Measurements from ENCODE around the gene PAQR4. TPM values are rescaled to one million over a fixed set of nuclear protein-coding genes. Genes with fewer than 3 reads are reported as not detected.

The PAQR4 gene
- total and polyA plus RNA-seq, 10 of the 15 experiments (the other 5 are each of a cell fraction or from before 2014, with no cell fraction given): 0.39 to 31.8 (median 13.5) TPM

- POLR2A ChIA-PET: interaction anchor here (1.6 kb wide), 1 partner anchor 9 kb away, joined by 5 read pairs; the partner anchor contains the start of gene TNFRSF12A
- no peak for DNase-seq (ENCODE audit: low read depth, low spot score)
- no peak overlapping the region for H3K4me2 ChIP-seq (ENCODE audit: control insufficient read depth, insufficient read depth)
These were observed 41.4 kb downstream of the PAQR4 start for GRCh38 chr16:3010510-3010909.

More at GRCh38 chr16:3010510-3010909, 41.4 kb downstream of the PAQR4 start:
- no peaks in the 10 kb centered on the region for H3K9me3 ChIP-seq (replicated peaks; ENCODE audit: control insufficient read depth, insufficient read depth, low read length)
- intact Hi-C loops (cut with micrococcal nuclease; ENCODE audit: unreplicated experiment): no loop called here
- no peak overlapping the region for H3K27ac ChIP-seq (ENCODE audit: control insufficient read depth, insufficient read depth)
- in situ Hi-C loops (cut with MboI): no loop called here
- BruUV-seq (replicated peaks): no TSS peak
- no peaks in the 10 kb centered on the region for H4K20me1 ChIP-seq (ENCODE audit: control insufficient read depth, insufficient read depth)
- H3K9ac ChIP-seq (ENCODE audit: control insufficient read depth, insufficient read depth, low read length): no peak overlapping the region
- H3K36me3 ChIP-seq (ENCODE audit: control insufficient read depth in 2 of 2, insufficient read depth in 2 of 2, low read length in 1 of 2): no peaks in the 10 kb centered on the region
- H2AFZ ChIP-seq (ENCODE audit: control insufficient read depth, low read depth, low read length): no peak overlapping the region
- ChIA-PET RAD21 (ENCODE audit: unreplicated experiment) (interaction anchor here (1.2 to 2.1 kb wide), 2 partner anchors 10 to 18 kb away, joined by 5 to 7 read pairs; partner anchors contain the start of gene TNFRSF12A), CTCF (interaction anchor here (11.3 kb wide), 1 partner anchor 16 kb away, joined by 421 read pairs; the partner anchor contains the start of genes CLDN6, HCFC1R1, THOC6 and TNFRSF12A), SMC1A (ENCODE audit: uncharacterized antibody, unreplicated experiment) (no interaction called here)
- H3K79me2 ChIP-seq (ENCODE audit: control insufficient read depth, insufficient read depth, low read length): no peaks in the 10 kb centered on the region
- H3K27me3 ChIP-seq (replicated peaks in 1 of 2; ENCODE audit: control insufficient read depth in 2 of 2, insufficient read depth in 2 of 2, low read length in 1 of 2): peaks cover 0 to 17% of the 10 kb centered on the region in 2 experiments
- WGBS (ENCODE audit: insufficient coverage, insufficient replicate concordance, low lambda C conversion rate, missing lambda C conversion rate): 76% methylated on average over 8 of the region's 8 CpGs
- no peak overlapping the region for H3K4me3 ChIP-seq
- peaks cover 17% of the 10 kb centered on the region for H3K4me1 ChIP-seq (ENCODE audit: control insufficient read depth, insufficient read depth, low read length)
- ATAC-seq (no peak), FAIRE-seq (no peak)
- TF ChIP-seq MYC (IDR thresholded peaks at IDR 0.05; ENCODE audit: insufficient read depth, insufficient read length, insufficient replicate concordance, low read length, severe bottlenecking) (no peak), NFYA (IDR thresholded peaks at IDR 0.05; ENCODE audit: borderline replicate concordance, low read depth, low read length) (no peak), CEBPB (IDR thresholded peaks at IDR 0.05; ENCODE audit: borderline replicate concordance in 1 of 2, low read depth in 2 of 2, low read length in 2 of 2) (no peak), HCFC1 (IDR thresholded peaks at IDR 0.05; ENCODE audit: low read length) (no peak), BRCA1 (IDR thresholded peaks at IDR 0.05; ENCODE audit: low read depth, low read length) (no peak), BCL3 (IDR thresholded peaks at IDR 0.05; ENCODE audit: borderline replicate concordance, insufficient read depth, low read depth, low read length, poor library complexity, severe bottlenecking) (no peak), RUNX3 (IDR thresholded peaks at IDR 0.05; ENCODE audit: low read length) (no peak), CEBPZ (IDR thresholded peaks at IDR 0.05; ENCODE audit: low read depth, low read length) (no peak), PBX3 (IDR thresholded peaks at IDR 0.05; ENCODE audit: insufficient replicate concordance, low read depth, low read length) (no peak), IRF4 (IDR thresholded peaks at IDR 0.05; ENCODE audit: low read depth, low read length) (no peak), POLR2A (IDR thresholded peaks at IDR 0.05; ENCODE audit: low read depth, low read length) (no peak), PAX5 (IDR thresholded peaks at IDR 0.05; ENCODE audit: borderline replicate concordance, low read depth, low read length) (no peak), ATF3 (IDR thresholded peaks at IDR 0.05; ENCODE audit: borderline replicate concordance, extremely low read depth, low read depth, low read length) (no peak), EGR1 (IDR thresholded peaks at IDR 0.05; ENCODE audit: borderline replicate concordance in 1 of 2, low read depth in 2 of 2, low read length in 2 of 2) (no peak), PML (IDR thresholded peaks at IDR 0.05; ENCODE audit: low read length) (no peak), IKZF2 (IDR thresholded peaks at IDR 0.05) (no peak), HSF1 (IDR thresholded peaks at IDR 0.05; ENCODE audit: low read depth, low read length) (no peak)
